Measurements from ENCODE around the gene TMEM238L.

GRCh38 chr17:10844621-10845387 is 40.9 kb upstream of the TMEM238L start:
- TF ChIP-seq POLR2A (IDR thresholded peaks at IDR 0.05; ENCODE audit: low read length) (no peak), GATA1 (IDR thresholded peaks at IDR 0.05; ENCODE audit: low read depth, low read length) (no peak)

Measured in erythroblast (primary cell).